ENCODE measurements around the gene HMGB2. TPM values are rescaled to one million over a fixed set of nuclear protein-coding genes. Genes with fewer than 3 reads are reported as not detected.

HMGB2 gene
- total RNA-seq, 1 donor from 2014 or later = 35.2 TPM

DNA sequence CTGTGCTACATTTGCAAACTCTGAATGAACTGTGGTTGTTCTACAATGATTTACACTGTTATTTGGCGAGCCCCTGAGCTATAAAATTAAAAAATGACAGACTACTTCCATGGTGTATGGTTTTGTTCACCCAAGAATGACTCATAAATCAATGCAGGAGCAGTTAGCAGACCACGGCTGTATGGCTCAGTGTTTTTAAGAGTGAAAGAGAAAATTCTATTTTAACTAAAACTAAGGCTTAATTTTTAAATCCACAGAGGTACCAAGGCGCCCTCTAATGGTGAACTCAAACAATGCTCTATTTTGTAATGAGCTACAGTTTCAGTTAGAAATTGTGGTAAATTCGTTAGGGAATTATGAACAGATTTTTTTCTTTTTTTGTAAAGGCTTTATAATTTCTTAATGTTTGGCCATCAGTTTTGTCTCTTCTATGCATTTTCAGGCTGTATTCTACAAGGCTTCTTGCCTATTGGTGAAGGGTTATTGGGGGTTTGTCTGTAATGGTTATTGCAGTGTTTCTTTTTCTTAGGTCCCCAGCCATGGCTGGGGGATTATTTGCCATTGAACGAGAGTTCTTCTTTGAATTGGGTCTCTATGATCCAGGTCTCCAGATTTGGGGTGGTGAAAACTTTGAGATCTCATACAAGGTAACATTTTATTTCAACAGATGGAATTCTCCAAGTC, 32.5 kb downstream of the HMGB2 start:
- ATAC-seq (ENCODE audit: poor library complexity) (peak; percentile 51), DNase-seq (no peak)
- intact Hi-C loops (cut with DNase I) = no loop called here

DNA sequence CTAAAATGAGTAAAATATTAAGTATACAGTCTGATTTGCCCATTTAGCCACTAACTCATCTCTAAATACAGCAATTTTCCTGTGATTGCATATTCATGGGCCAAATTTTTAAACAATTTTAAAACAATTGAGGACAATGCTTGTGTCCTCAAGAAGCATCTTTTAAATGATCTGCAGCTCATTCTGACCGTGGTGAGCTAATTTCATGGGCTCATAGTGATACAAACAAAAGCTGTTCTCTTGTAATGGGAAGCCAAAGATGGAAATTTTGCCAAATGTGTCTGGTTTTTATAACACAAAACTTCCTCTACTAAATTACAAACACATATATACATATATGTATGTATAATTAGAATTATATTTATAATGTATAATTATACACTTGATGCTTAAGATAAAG, 39.7 kb downstream of the HMGB2 start:
- ATAC-seq (ENCODE audit: poor library complexity) (no peak), DNase-seq (no peak)
- intact Hi-C loops (cut with DNase I) = no loop called here

DNA sequence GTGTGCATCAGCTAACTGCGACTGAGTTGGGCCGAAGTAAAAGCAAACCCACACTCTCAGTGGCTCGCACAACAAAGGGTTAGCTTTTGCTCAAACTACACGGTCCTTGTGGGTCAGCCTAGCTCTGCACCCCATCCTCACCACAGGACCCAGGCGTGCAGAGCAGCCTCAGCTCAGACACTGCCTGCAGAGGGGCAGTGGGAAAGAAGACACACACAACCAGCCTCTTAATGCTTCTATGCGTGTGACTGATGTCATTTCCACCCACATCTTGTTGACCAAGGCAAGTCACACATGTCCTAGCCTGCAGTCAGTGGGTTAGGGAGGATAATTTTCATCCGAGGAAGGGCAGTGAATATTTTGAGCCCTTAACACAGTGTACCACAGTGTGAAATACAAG, 40.5 kb downstream of the HMGB2 start:
- intact Hi-C loops (cut with DNase I) = no loop called here
- DNase-seq = no peak
- ATAC-seq (ENCODE audit: poor library complexity) = no peak

DNA sequence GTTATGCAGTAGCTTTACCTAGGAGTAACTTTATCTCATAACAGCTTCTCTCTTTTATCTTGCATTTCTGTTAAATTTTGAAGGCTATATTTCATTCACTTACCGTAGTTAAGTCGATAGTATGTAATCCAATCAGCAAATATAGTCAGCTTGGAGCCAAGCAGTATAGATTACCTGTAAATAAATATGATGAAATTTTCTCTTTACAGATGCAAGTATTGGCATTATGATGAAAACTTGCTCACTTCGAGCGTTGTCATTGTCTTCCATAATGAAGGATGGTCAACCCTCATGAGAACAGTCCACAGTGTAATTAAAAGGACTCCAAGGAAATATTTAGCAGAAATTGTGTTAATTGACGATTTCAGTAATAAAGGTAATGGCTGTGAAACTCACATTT, 42.3 kb downstream of the HMGB2 start:
- DNase-seq (no peak), ATAC-seq (ENCODE audit: poor library complexity) (no peak)

DNA sequence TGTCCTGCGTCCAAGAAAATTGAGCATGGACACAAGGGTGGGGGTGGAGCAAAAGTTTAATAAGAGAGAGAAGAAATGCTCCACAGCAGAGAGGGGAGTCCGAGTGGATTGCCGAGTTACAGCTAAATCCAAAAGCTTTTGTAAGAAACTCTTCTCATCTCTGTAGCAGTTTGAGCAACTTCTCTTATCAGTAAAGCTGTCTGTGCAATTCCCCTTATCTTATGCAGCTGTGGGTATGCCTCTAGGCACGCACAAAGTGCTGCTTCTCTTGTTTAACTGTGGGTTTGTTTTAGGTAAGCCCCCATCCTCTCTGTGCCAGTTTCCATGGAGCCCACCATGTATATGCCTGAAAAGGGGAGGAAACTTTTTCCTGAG, 44.8 kb downstream of the HMGB2 start:
- intact Hi-C loops (cut with DNase I) = no loop called here
- no peak for DNase-seq

More for the DNA sequence above, 42.3 kb downstream of the HMGB2 start:
- intact Hi-C loops (cut with DNase I) = no loop called here

DNA sequence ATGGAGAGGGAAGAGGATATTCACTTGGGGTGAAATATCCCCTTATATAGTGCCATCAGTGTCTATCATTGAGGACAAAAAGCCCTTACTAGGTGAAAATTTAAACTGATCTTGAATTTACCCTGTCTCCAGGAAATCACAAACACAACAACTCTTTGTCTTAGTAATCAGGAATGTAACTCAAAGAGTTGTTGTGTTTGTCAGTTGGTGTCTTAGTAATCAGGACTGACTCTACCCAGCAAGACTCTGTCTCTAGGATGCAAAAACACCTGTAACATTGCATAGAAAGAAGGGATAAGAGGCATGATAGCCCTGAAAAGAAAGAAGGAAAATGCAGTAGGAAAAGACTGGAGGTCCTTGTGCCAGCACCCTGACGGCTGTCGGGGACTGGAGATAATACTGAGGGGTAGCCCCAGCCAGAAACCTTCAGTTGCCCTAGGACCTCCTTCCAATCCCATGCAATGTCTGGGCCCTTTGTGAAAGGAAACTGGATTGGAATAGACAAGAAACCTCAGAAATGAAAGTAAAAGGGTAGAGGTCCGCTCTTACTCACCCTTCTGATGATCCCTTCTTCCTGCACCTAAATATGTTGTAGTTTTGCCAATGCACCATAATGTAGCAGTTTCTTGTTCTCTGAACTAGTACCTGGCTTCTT, 45.3 kb downstream of the HMGB2 start:
- intact Hi-C loops (cut with DNase I) = no loop called here
- no peak for ATAC-seq (ENCODE audit: poor library complexity)
- DNase-seq = no peak

More for the DNA sequence above, 44.8 kb downstream of the HMGB2 start:
- ATAC-seq (ENCODE audit: poor library complexity) = no peak

DNA sequence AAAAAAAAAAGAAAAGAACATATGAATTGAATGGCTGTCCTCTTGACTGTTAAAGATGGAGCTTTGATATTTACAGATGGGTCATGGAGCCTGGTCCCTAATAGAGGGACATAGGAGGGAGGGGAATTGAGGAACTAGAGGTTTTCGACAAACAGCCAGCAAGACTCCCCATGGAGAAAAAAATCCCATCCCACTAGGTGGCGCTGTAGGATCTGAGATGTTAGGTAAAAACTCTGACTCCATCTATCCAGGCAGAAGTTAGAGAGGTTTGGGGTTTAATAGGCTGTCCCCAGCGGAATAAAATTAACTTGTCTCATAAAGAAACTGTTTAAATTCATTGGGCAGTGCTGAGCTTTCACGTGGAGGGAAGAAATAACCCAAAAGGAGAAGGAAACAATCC, 45.9 kb downstream of the HMGB2 start:
- DNase-seq (peak; percentile 51), ATAC-seq (ENCODE audit: poor library complexity) (peak; percentile 71)
- intact Hi-C loops (cut with DNase I) = no loop called here

DNA sequence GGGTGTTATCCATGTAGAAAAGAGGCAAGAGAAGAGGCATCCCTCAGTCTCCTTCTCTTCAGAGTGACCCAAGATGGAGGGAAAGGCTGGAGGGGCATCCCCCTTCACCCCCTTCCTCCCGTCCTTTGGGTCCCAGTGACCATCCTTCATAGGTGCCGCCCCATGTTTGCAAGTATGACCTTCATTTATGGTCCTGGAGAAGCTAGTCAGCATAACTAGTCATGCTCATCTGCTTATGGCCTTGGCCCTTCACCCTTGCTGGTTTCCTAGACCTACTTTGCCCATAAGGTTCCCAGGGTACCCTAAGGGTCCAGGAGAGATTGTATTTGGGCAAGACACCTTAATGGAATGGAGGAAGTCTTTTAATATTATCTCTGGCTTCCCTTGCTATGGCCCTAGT, 46.7 kb downstream of the HMGB2 start:
- no peak for DNase-seq
- ATAC-seq (ENCODE audit: poor library complexity) = no peak
- intact Hi-C loops (cut with DNase I) = no loop called here

DNA sequence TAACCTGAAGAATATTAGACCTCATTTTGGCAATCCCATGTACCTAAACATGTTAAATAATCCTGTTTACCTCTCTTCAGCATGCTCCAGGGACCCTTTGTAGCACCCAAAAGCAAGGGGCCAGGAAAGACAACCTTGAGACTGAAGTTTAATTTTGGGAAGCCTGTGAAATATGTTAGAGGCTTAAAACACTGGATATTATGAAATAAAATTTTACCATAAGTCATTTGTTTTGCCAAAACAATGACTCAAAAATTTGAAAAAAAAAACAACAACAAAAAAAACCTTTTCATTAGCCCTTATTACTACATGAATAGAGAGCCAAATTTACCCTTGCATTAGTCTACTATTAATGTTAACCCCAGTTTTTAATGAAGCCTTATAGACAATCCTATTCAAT, 49.7 kb downstream of the HMGB2 start:
- no peak for DNase-seq
- intact Hi-C loops (cut with DNase I) = no loop called here

DNA sequence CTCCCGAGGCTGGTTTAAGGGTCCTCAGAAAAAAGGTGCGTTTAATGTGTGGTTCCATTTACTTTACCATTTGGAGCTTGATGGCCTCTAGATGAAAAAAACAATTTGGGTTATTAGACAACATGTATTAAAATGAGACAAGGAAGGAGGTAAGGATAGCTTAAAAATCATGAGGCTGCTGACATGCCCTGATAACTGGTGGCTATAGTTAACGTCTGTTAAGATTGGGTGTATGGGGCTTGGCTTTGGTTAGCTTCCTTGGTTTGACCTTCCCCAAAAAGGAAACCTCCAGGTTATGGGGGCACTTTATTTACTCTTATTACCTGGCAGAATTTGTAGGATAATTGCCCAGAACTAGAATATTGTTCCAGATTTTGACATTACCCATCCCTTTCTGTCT, 51.5 kb downstream of the HMGB2 start:
- DNase-seq (no peak), ATAC-seq (ENCODE audit: poor library complexity) (no peak)
- intact Hi-C loops (cut with DNase I) = no loop called here

More for the DNA sequence above, 49.7 kb downstream of the HMGB2 start:
- no peak for ATAC-seq (ENCODE audit: poor library complexity)

DNA sequence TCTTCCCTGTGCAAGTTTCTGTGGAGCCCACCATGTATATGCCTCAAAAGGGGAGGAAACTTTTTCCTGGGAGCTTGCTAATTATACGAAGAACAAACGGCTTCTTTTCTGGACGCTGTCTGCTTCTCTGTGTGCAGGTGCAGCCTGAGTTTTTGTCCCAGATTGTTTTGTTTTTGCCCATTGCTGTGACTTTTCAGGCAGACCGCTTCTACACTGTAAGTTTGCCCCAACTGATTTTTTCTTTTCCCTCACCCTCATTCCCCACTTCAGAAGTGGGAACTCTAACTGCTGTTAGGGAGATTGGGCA, 51.9 kb downstream of the HMGB2 start:
- no peak for DNase-seq
- intact Hi-C loops (cut with DNase I) = no loop called here
- no peak for ATAC-seq (ENCODE audit: poor library complexity)

DNA sequence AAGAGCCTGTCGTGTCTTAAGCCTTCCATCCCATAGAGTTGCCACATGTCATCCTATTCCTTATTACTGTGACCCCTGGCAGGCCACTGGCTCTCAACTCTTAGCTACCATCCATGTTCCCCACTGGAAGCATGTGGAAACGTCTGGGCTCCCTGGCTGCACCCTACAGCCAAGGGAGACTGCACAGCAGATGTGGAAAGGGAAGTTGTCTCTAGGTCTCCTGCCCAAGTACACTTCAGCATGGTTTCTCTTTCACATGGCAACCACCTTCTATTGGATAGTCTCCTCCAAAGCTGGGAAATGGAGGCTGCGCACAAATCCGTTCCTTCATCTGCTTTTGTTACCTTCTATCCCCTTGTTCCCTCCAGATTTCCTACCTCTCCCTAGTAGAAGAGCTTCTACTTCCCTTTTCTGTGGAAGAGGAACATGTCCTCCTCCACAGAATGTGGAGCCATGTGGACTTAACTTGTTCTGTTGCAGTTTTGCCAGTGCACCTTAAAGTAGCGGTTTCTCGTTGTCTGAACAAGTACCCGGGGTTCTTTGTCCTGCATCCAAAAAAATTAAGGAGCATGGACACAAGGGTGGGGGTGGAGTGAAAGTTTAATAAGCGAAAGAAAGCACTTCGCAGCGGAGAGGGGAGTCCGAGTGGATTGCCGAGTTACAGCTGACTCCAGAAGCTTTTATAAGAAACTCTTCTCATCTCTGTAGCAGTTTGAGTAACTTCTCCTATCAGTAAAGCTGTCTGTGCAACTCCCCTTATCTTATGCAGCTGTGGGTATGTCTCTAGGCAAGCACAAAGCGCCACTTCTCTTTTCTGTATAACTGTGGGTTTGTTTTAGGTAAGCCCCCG, 52.5 kb downstream of the HMGB2 start:
- peak; percentile 56 for ATAC-seq (ENCODE audit: poor library complexity)
- intact Hi-C loops (cut with DNase I) = no loop called here
- DNase-seq = no peak

Other genes with a start within 250 kb of the HMGB2 start
- 3.4 TPM for gene GALNT7, start 165.5 kb downstream of the HMGB2 start, total RNA-seq
- gene SAP30, start 36.6 kb upstream of the HMGB2 start, total RNA-seq = 12.9 TPM
- gene SCRG1, start 64.8 kb upstream of the HMGB2 start, total RNA-seq = 0.08 TPM
- gene HAND2, start 195.9 kb upstream of the HMGB2 start, total RNA-seq = 142 TPM